Neural progenitor cell (in vitro differentiated cells): Measurements from ENCODE around the gene FBXL17.

Experiments
- EZH2 ChIP-seq: fragments of 200-600 bp; sonication (generic); IDR thresholded peaks from 2 replicates; pipeline ENCODE4 v1.6.1; 2017; ENCODE audit warnings: antibody characterized with exemption, mild to moderate bottlenecking, moderate library complexity
- EZH2phosphoT487 ChIP-seq: fragments of 200-600 bp; sonication (generic); IDR thresholded peaks from 2 replicates; pipeline ENCODE4 v1.6.1; 2017; ENCODE audit warnings: antibody characterized with exemption
- TF ChIP-seq, protein P1 (sequence below): fragments of 200-600 bp; sonication (generic); IDR thresholded peaks from 2 replicates; pipeline ENCODE4 v1.5.1; 2017; ENCODE audit warnings: antibody characterized with exemption, mild to moderate bottlenecking

- TF ChIP-seq, protein P1, sequence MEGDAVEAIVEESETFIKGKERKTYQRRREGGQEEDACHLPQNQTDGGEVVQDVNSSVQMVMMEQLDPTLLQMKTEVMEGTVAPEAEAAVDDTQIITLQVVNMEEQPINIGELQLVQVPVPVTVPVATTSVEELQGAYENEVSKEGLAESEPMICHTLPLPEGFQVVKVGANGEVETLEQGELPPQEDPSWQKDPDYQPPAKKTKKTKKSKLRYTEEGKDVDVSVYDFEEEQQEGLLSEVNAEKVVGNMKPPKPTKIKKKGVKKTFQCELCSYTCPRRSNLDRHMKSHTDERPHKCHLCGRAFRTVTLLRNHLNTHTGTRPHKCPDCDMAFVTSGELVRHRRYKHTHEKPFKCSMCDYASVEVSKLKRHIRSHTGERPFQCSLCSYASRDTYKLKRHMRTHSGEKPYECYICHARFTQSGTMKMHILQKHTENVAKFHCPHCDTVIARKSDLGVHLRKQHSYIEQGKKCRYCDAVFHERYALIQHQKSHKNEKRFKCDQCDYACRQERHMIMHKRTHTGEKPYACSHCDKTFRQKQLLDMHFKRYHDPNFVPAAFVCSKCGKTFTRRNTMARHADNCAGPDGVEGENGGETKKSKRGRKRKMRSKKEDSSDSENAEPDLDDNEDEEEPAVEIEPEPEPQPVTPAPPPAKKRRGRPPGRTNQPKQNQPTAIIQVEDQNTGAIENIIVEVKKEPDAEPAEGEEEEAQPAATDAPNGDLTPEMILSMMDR: no peak
- TF ChIP-seq EZH2phosphoT487 (no peak), EZH2 (no peak)
These were observed 4.6 kb upstream of the FBXL17 start for GRCh38 chr5:108386345-108387061.
